Measurements from ENCODE around the gene CBL. TPM values are rescaled to one million over a fixed set of nuclear protein-coding genes. Genes with fewer than 3 reads are reported as not detected.

The CBL gene
- total and polyA plus RNA-seq, 10 of the 15 experiments (the other 5 are each of a cell fraction or from before 2014, with no cell fraction given): 3.9 to 27.1 (median 9.5) TPM

- TF ChIP-seq ZBTB4 (CRISPR knock-in tag; IDR thresholded peaks at IDR 0.05) (no peak), POLR2AphosphoS5 (IDR thresholded peaks at IDR 0.05; ENCODE audit: low read length) (no peak), FOS (IDR thresholded peaks at IDR 0.05; ENCODE audit: borderline replicate concordance, extremely low read depth, insufficient read length) (no peak)
Observed at GRCh38 chr11:119319700-119320239, 113.6 kb downstream of the CBL start (continued).

GRCh38 chr11:119320240-119320775 is 114.2 kb downstream of the CBL start:
- ChIA-PET RAD21 (ENCODE audit: unreplicated experiment) (interaction anchor here (0.7 to 4.5 kb wide), 8 partner anchors 18 to 269 kb away, joined by 3 to 26 read pairs (median 5); partner anchors contain the start of genes CBL and DPAGT1), POLR2A (interaction anchor here (0.6 to 3.0 kb wide), 6 partner anchors 18 to 301 kb away, joined by 3 to 20 read pairs (median 4); partner anchors contain the start of genes C2CD2L and CBL), SMC1A (ENCODE audit: uncharacterized antibody, unreplicated experiment) (interaction anchor here (0.6 to 1.2 kb wide), 2 partner anchors 22 to 199 kb away, joined by 3 read pairs; partner anchors contain the start of gene HINFP), CTCF (interaction anchor here (0.7 to 5.6 kb wide), 18 partner anchors 11 to 290 kb away, joined by 3 to 88 read pairs (median 7); partner anchors contain the start of genes CBL, NLRX1, RNF26 and SLC37A4)
- Histone ChIP-seq H3K36me3 (ENCODE audit: control insufficient read depth in 2 of 2, insufficient read depth in 2 of 2, low read length in 1 of 2) (no peaks in the 10 kb centered on the region), H3K4me3 (peak overlapping the region; percentile 79), H4K20me1 (ENCODE audit: control insufficient read depth, insufficient read depth) (no peaks in the 10 kb centered on the region), H3K9me3 (replicated peaks; ENCODE audit: control insufficient read depth, insufficient read depth, low read length) (no peaks in the 10 kb centered on the region), H3K27ac (ENCODE audit: control insufficient read depth, insufficient read depth) (peak overlapping the region; percentile 77), H3K4me2 (ENCODE audit: control insufficient read depth, insufficient read depth) (peak overlapping the region; percentile 86), H3K79me2 (ENCODE audit: control insufficient read depth, insufficient read depth, low read length) (no peaks in the 10 kb centered on the region), H3K4me1 (ENCODE audit: control insufficient read depth, insufficient read depth, low read length) (peaks cover 47% of the 10 kb centered on the region), H3K27me3 (replicated peaks in 1 of 2; ENCODE audit: control insufficient read depth in 2 of 2, insufficient read depth in 2 of 2, low read length in 1 of 2) (peaks cover 1 to 15% of the 10 kb centered on the region in 2 experiments; a peak in 3 of 4 replicates), H2AFZ (ENCODE audit: control insufficient read depth, low read depth, low read length) (peak overlapping the region; percentile 95), H3K9ac (ENCODE audit: control insufficient read depth, insufficient read depth, low read length) (peak overlapping the region; percentile 84)
- no peak for TF ChIP-seq BCL3 (IDR thresholded peaks at IDR 0.05; ENCODE audit: borderline replicate concordance, insufficient read depth, low read depth, low read length, poor library complexity, severe bottlenecking)
- no peak for TF ChIP-seq JUND (IDR thresholded peaks at IDR 0.05; ENCODE audit: low read depth, low read length)
- TF ChIP-seq IKZF1 (conservative IDR thresholded peaks at IDR 0.05): no peak
- TF ChIP-seq ZZZ3 (IDR thresholded peaks at IDR 0.05; ENCODE audit: control insufficient read depth, insufficient read length, low read depth): no peak
- TF ChIP-seq BHLHE40 (IDR thresholded peaks at IDR 0.05; ENCODE audit: borderline replicate concordance in 1 of 2, low read depth in 2 of 2, low read length in 1 of 2): no peak
- no peak for TF ChIP-seq CHD4 (IDR thresholded peaks at IDR 0.05)
- no peak for TF ChIP-seq BMI1 (IDR thresholded peaks at IDR 0.05; ENCODE audit: borderline replicate concordance)
- no peak for TF ChIP-seq ZNF207 (IDR thresholded peaks at IDR 0.05; ENCODE audit: borderline replicate concordance)
- TF ChIP-seq EED (IDR thresholded peaks at IDR 0.05; ENCODE audit: low read depth): no peak
- no peak for TF ChIP-seq RAD51 (IDR thresholded peaks at IDR 0.05)
- TF ChIP-seq ATF7 (IDR thresholded peaks at IDR 0.05; ENCODE audit: low read depth): no peak
- WGBS (ENCODE audit: insufficient coverage, insufficient replicate concordance, low lambda C conversion rate, missing lambda C conversion rate): 0% methylated on average over 8 of the region's 17 CpGs
- no peak for ATAC-seq
- BruUV-seq (replicated peaks): no TSS peak
- intact Hi-C loops (cut with micrococcal nuclease; ENCODE audit: unreplicated experiment): loop anchor here (5.0 kb wide), 4 partner anchors 113 to 393 kb away; partner anchors contain the start of genes ABCG4, BCL9L, CBL and NLRX1
- FAIRE-seq: no peak
- no peak for DNase-seq (ENCODE audit: low read depth, low spot score)
- in situ Hi-C loops (cut with MboI): no loop called here

Data from GM12878 (cell line).